Measurements from ENCODE around the gene CCDC85C.

- TF ChIP-seq CTCF (IDR thresholded peaks at IDR 0.05; ENCODE audit: low read depth, low read length), result no peak
- TF ChIP-seq EZH2phosphoT487 (IDR thresholded peaks at IDR 0.05; ENCODE audit: low read depth), result no peak
Observed at GRCh38 chr14:99539491-99539890, 64.5 kb downstream of the CCDC85C start.
